Mesendoderm (in vitro differentiated cells): Measurements from ENCODE around the gene PTK6. TPM values are rescaled to one million over a fixed set of nuclear protein-coding genes. Genes with fewer than 3 reads are reported as not detected.

Experiments used
- DNase-seq: peaks from one replicate; pipeline ENCODE4 v3.0.0; 2013
- H2AK5ac ChIP-seq: 2 replicates; pipeline ENCODE4 v1.6.1; 2013; ENCODE audit warnings: low read length, inconsistent platforms
- H2BK120ac ChIP-seq: 2 replicates; pipeline ENCODE4 v1.6.1; 2013; ENCODE audit warnings: low read depth, mild to moderate bottlenecking, low read length, moderate library complexity, mixed read lengths
- H2BK15ac ChIP-seq: replicated peaks from 2 replicates; pipeline ENCODE4 v1.6.1; 2013; ENCODE audit warnings: low read depth, mild to moderate bottlenecking, moderate library complexity
- H2BK5ac ChIP-seq: 2 replicates; pipeline ENCODE4 v1.6.1; 2013; ENCODE audit warnings: low read length, inconsistent platforms
- H3K18ac ChIP-seq: 2 replicates; pipeline ENCODE4 v1.6.1; 2013; ENCODE audit warnings: mild to moderate bottlenecking, low read length, mixed read lengths
- H3K23ac ChIP-seq: one replicate; pipeline ENCODE4 v1.6.1; 2013; ENCODE audit warnings: low read length
- H3K27ac ChIP-seq: 2 replicates; pipeline ENCODE4 v1.5.1; 2013; ENCODE audit warnings: low read depth, mild to moderate bottlenecking, inconsistent platforms, low read length, moderate library complexity
- H3K27me3 ChIP-seq: 2 replicates; pipeline ENCODE4 v1.6.1; 2013; ENCODE audit warnings: low read length, control low read depth, mild to moderate bottlenecking, inconsistent platforms; ENCODE audit not compliant: insufficient read depth, poor library complexity
- H3K36me3 ChIP-seq: 2 replicates; pipeline ENCODE4 v1.6.1; 2013; ENCODE audit warnings: low read length, inconsistent platforms; ENCODE audit not compliant: control insufficient read depth, insufficient read depth
- H3K4ac ChIP-seq: one replicate; pipeline ENCODE4 v1.6.1; 2013; ENCODE audit warnings: low read depth, mild to moderate bottlenecking, low read length, moderate library complexity
- H3K4me1 ChIP-seq: 2 replicates; pipeline ENCODE4 v1.6.1; 2013; ENCODE audit warnings: low read depth, low read length, inconsistent platforms; ENCODE audit not compliant: control insufficient read depth
- H3K4me2 ChIP-seq: 2 replicates; pipeline ENCODE4 v1.6.1; 2013; ENCODE audit warnings: low read length
- H3K4me3 ChIP-seq: 2 replicates; pipeline ENCODE4 v1.5.1; 2013; ENCODE audit warnings: mild to moderate bottlenecking, low read length
- H3K56ac ChIP-seq: one replicate; pipeline ENCODE4 v1.6.1; 2013; ENCODE audit warnings: low read length
- H3K79me1 ChIP-seq: 2 replicates; pipeline ENCODE4 v1.6.1; 2013; ENCODE audit warnings: low read length, inconsistent platforms
- H3K79me2 ChIP-seq: 2 replicates; pipeline ENCODE4 v1.6.1; 2013; ENCODE audit warnings: mild to moderate bottlenecking, low read length; ENCODE audit not compliant: control insufficient read depth, insufficient read depth
- H3K9ac ChIP-seq: 2 replicates; pipeline ENCODE4 v1.6.1; 2013; ENCODE audit warnings: low read length, inconsistent platforms
- H4K5ac ChIP-seq: one replicate; pipeline ENCODE4 v1.6.1; 2013; ENCODE audit warnings: low read length
- H4K8ac ChIP-seq: one replicate; pipeline ENCODE4 v1.6.1; 2013; ENCODE audit warnings: low read depth, mild to moderate bottlenecking, control low read depth, low read length, moderate library complexity
- WGBS: extraction: QIAGEN DNeasy Blood & Tissue Kit; methylation state at CpG from one replicate; pipeline ENCODE4 v1.1.7; 2013; ENCODE audit warnings: low lambda C conversion rate, missing lambda C conversion rate; ENCODE audit not compliant: insufficient coverage; ENCODE audit errors: extremely low coverage; 5-methylcytosine and 5-hydroxymethylcytosine counted together
- polyA plus RNA-seq, 2 experiments: library from polyadenylated mRNA; stranded (reverse); fragments of 200-250 nt; gene quantifications; one replicate each; pipeline ENCODE4 v1.2.3, GENCODE V29; 2013

Gene PTK6
- 0.08 TPM for polyA plus RNA-seq (2013, experiment 1 of 2)
- 0.07 TPM for polyA plus RNA-seq (2013, experiment 2 of 2)

- H2AK5ac ChIP-seq, result no peak within 1 kb of the TSS
- no peak within 1 kb of the TSS for H3K4me3 ChIP-seq
- H3K27me3 ChIP-seq, result no peaks in the 10 kb centered on the region
- H3K4me2 ChIP-seq, result peak within 1 kb of the TSS; percentile 38
- no peak within 1 kb of the TSS for H4K5ac ChIP-seq
- H3K79me1 ChIP-seq, result no peaks in the 10 kb centered on the region
- no peaks in the 10 kb centered on the region for H3K36me3 ChIP-seq
- peak within 1 kb of the TSS; percentile 83 for H3K56ac ChIP-seq
- H4K8ac ChIP-seq, result no peak within 1 kb of the TSS
- H3K27ac ChIP-seq, result no peak within 1 kb of the TSS
- H3K9ac ChIP-seq, result peak within 1 kb of the TSS; percentile 71
- H2BK15ac ChIP-seq, result no peak within 1 kb of the TSS
- no CpG with 5 or more reads among the region's 29 CpGs for WGBS
- no peaks in the 10 kb centered on the region for H3K4me1 ChIP-seq
- no peak for DNase-seq
- no peak within 1 kb of the TSS for H3K23ac ChIP-seq
- H3K4ac ChIP-seq, result no peak within 1 kb of the TSS
- H2BK120ac ChIP-seq, result no peak within 1 kb of the TSS
- no peak within 1 kb of the TSS for H2BK5ac ChIP-seq
- H3K79me2 ChIP-seq, result no peaks in the 10 kb centered on the region
- H3K18ac ChIP-seq, result no peak within 1 kb of the TSS
These were observed at the start of gene PTK6 for GRCh38 chr20:63536997-63537524. Gene PTK6 (minus strand): TSS chr20:63537376. CDS start chr20:63537314, 62 bp downstream.

- H3K36me3 ChIP-seq, result peaks cover 2% of the 10 kb centered on the region
- H3K4me3 ChIP-seq, result no peak overlapping the region
- H3K56ac ChIP-seq, result no peak overlapping the region
- H2BK120ac ChIP-seq, result no peak overlapping the region
- no peaks in the 10 kb centered on the region for H3K27me3 ChIP-seq
- no peak for DNase-seq
- no peak overlapping the region for H2BK5ac ChIP-seq
- no peak overlapping the region for H4K5ac ChIP-seq
- no peak overlapping the region for H3K18ac ChIP-seq
- WGBS, result no CpG with 5 or more reads among the region's 17 CpGs
- H3K23ac ChIP-seq, result no peak overlapping the region
- no peak overlapping the region for H3K4me2 ChIP-seq
- H2BK15ac ChIP-seq, result no peak overlapping the region
- no peak overlapping the region for H2AK5ac ChIP-seq
- H3K4me1 ChIP-seq, result no peaks in the 10 kb centered on the region
- H3K27ac ChIP-seq, result no peak overlapping the region
- H3K79me2 ChIP-seq, result no peaks in the 10 kb centered on the region
- H4K8ac ChIP-seq, result no peak overlapping the region
- no peaks in the 10 kb centered on the region for H3K79me1 ChIP-seq
- no peak overlapping the region for H3K4ac ChIP-seq
- no peak overlapping the region for H3K9ac ChIP-seq
These were observed 49.6 kb upstream of the PTK6 start for GRCh38 chr20:63586797-63587196.

GRCh38 chr20:63585616-63586565 lies 48.7 kb upstream of the PTK6 start:
- Histone ChIP-seq H3K23ac (no peak overlapping the region), H2BK15ac (no peak overlapping the region), H3K4me1 (no peaks in the 10 kb centered on the region), H3K4ac (no peak overlapping the region), H3K56ac (no peak overlapping the region), H3K4me3 (no peak overlapping the region), H3K79me2 (no peaks in the 10 kb centered on the region), H2BK120ac (no peak overlapping the region), H3K79me1 (no peaks in the 10 kb centered on the region), H3K4me2 (no peak overlapping the region), H3K27me3 (no peaks in the 10 kb centered on the region), H4K8ac (no peak overlapping the region), H3K36me3 (no peaks in the 10 kb centered on the region), H2BK5ac (no peak overlapping the region), H3K27ac (no peak overlapping the region), H4K5ac (no peak overlapping the region), H2AK5ac (no peak overlapping the region), H3K18ac (no peak overlapping the region), H3K9ac (no peak overlapping the region)
- no peak for DNase-seq
- no CpG with 5 or more reads among the region's 22 CpGs for WGBS

GRCh38 chr20:63582382-63583063 lies 45.3 kb upstream of the PTK6 start:
- H3K4me2 ChIP-seq, result no peak overlapping the region
- H2AK5ac ChIP-seq, result no peak overlapping the region
- no peak overlapping the region for H3K4me3 ChIP-seq
- no peak overlapping the region for H2BK120ac ChIP-seq
- no peak overlapping the region for H3K27ac ChIP-seq
- H3K79me1 ChIP-seq, result no peaks in the 10 kb centered on the region
- H3K18ac ChIP-seq, result no peak overlapping the region
- no peak for DNase-seq
- H2BK5ac ChIP-seq, result no peak overlapping the region
- no peak overlapping the region for H4K5ac ChIP-seq
- no peaks in the 10 kb centered on the region for H3K4me1 ChIP-seq
- H3K36me3 ChIP-seq, result no peaks in the 10 kb centered on the region
- H3K27me3 ChIP-seq, result no peaks in the 10 kb centered on the region
- H3K23ac ChIP-seq, result no peak overlapping the region
- no peak overlapping the region for H3K9ac ChIP-seq
- H2BK15ac ChIP-seq, result no peak overlapping the region
- no peak overlapping the region for H3K4ac ChIP-seq
- no peak overlapping the region for H4K8ac ChIP-seq
- H3K56ac ChIP-seq, result no peak overlapping the region
- H3K79me2 ChIP-seq, result no peaks in the 10 kb centered on the region
- no CpG with 5 or more reads among the region's 23 CpGs for WGBS

GRCh38 chr20:63580796-63581461 lies 43.8 kb upstream of the PTK6 start:
- Histone ChIP-seq H3K9ac (no peak overlapping the region), H2AK5ac (no peak overlapping the region), H3K27ac (no peak overlapping the region), H3K36me3 (no peaks in the 10 kb centered on the region), H3K4me2 (no peak overlapping the region), H2BK15ac (no peak overlapping the region), H3K4me1 (no peaks in the 10 kb centered on the region), H3K4ac (no peak overlapping the region), H3K4me3 (no peak overlapping the region), H3K27me3 (no peaks in the 10 kb centered on the region), H3K79me1 (no peaks in the 10 kb centered on the region), H4K8ac (no peak overlapping the region), H4K5ac (no peak overlapping the region), H2BK5ac (no peak overlapping the region), H2BK120ac (no peak overlapping the region), H3K18ac (no peak overlapping the region), H3K79me2 (no peaks in the 10 kb centered on the region), H3K56ac (no peak overlapping the region), H3K23ac (no peak overlapping the region)
- DNase-seq, result peak; percentile 83
- no CpG with 5 or more reads among the region's 12 CpGs for WGBS
